ENCODE measurements around the gene CELF4. TPM values are rescaled to one million over a fixed set of nuclear protein-coding genes. Genes with fewer than 3 reads are reported as not detected.

Gene CELF4
- total and polyA plus RNA-seq, 2 donors (not counting 1 experiment from before 2014, with no cell fraction given), result 0.17 TPM; not detected in 1

DNA sequence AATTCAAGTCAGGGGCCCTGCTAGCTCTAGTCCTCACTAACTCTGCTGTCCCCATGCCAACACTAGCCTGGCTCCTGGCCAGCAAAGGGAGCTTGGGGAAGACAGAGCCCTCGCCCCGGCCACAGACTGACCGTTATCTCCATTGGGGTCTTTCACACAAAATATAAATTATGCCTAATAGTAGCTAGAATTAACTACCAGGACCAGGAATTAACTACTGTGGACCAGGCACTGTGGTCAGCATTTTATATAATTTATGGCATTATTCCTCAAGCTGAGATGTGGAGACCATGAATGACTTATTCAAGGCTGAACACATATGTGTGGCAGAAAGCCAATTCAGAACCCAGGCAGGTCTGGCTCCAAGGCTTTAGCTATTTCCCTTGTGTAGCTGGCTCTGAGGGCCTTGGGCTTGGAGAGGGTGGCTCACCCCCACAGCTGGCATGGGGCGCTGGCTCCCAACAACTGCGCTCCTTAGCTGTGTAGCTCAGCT is 49.2 kb downstream of the CELF4 start:
- Histone ChIP-seq H3K9me3 (ENCODE audit: control insufficient read depth, insufficient read depth, low read depth, low read length) (no peaks in the 10 kb centered on the region), H3K4me3 (replicated peaks in 1 of 4; ENCODE audit: control extremely low read depth in 1 of 4, insufficient read depth in 1 of 4, low read depth in 3 of 4, low read length in 4 of 4) (no peak overlapping the region), H3K27ac (ENCODE audit: insufficient read depth, low read length) (no peak overlapping the region), H2AFZ (ENCODE audit: low read length) (no peak overlapping the region), H4K20me1 (ENCODE audit: control insufficient read depth, extremely low read depth, insufficient read depth, low read length) (no peaks in the 10 kb centered on the region), H3K9ac (ENCODE audit: insufficient read depth, low read length) (no peak overlapping the region), H3K36me3 (ENCODE audit: control insufficient read depth, insufficient read depth, low read length) (no peaks in the 10 kb centered on the region), H3K27me3 (ENCODE audit: control insufficient read depth, insufficient read depth, low read length) (no peaks in the 10 kb centered on the region), H3K4me1 (ENCODE audit: control insufficient read depth, extremely low read depth, insufficient read depth, low read length) (no peaks in the 10 kb centered on the region), H3K79me2 (ENCODE audit: control insufficient read depth, insufficient read depth, low read length) (no peaks in the 10 kb centered on the region), H3K4me2 (ENCODE audit: extremely low read depth, insufficient read depth, low read length) (no peak overlapping the region)
- no peak for TF ChIP-seq EZH2 (IDR thresholded peaks at IDR 0.05; ENCODE audit: low read length, missing control alignments)
- TF ChIP-seq, protein P1, sequence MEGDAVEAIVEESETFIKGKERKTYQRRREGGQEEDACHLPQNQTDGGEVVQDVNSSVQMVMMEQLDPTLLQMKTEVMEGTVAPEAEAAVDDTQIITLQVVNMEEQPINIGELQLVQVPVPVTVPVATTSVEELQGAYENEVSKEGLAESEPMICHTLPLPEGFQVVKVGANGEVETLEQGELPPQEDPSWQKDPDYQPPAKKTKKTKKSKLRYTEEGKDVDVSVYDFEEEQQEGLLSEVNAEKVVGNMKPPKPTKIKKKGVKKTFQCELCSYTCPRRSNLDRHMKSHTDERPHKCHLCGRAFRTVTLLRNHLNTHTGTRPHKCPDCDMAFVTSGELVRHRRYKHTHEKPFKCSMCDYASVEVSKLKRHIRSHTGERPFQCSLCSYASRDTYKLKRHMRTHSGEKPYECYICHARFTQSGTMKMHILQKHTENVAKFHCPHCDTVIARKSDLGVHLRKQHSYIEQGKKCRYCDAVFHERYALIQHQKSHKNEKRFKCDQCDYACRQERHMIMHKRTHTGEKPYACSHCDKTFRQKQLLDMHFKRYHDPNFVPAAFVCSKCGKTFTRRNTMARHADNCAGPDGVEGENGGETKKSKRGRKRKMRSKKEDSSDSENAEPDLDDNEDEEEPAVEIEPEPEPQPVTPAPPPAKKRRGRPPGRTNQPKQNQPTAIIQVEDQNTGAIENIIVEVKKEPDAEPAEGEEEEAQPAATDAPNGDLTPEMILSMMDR (conservative IDR thresholded peaks at IDR 0.05 in 1 of 2, IDR thresholded peaks at IDR 0.05 in 1 of 2; ENCODE audit: low read depth in 1 of 2, low read length in 2 of 2), result no peak
- no peak for DNase-seq (ENCODE audit: low read depth in 2 of 2)

DNA sequence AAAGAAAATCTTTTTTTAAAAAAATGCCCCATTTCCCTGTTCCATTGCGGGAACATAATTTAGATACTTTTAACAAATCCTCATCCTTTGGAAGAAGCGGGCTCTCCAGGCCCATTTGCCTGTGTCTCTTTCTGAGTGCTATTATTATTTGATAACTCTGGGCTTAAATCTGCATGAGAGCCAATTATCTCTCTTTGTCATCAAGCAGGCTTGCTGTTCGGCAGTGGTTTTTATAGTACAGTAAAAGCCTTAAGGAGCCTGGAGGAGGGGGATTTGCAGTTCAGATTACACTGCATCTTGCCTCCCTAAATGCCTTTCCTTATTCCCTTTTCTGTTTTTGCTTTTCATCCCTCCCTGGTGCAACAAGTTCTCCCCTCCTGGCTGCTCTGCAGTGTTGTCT is 50.6 kb downstream of the CELF4 start:
- H3K27ac ChIP-seq (ENCODE audit: insufficient read depth, low read length), result no peak overlapping the region
- no peak overlapping the region for H3K9ac ChIP-seq (ENCODE audit: insufficient read depth, low read length)
- no peaks in the 10 kb centered on the region for H3K79me2 ChIP-seq (ENCODE audit: control insufficient read depth, insufficient read depth, low read length)
- no peak overlapping the region for H2AFZ ChIP-seq (ENCODE audit: low read length)
- no peaks in the 10 kb centered on the region for H4K20me1 ChIP-seq (ENCODE audit: control insufficient read depth, extremely low read depth, insufficient read depth, low read length)
- no peaks in the 10 kb centered on the region for H3K36me3 ChIP-seq (ENCODE audit: control insufficient read depth, insufficient read depth, low read length)
- no peak for TF ChIP-seq EZH2 (IDR thresholded peaks at IDR 0.05; ENCODE audit: low read length, missing control alignments)
- TF ChIP-seq, protein P1 (conservative IDR thresholded peaks at IDR 0.05 in 1 of 2, IDR thresholded peaks at IDR 0.05 in 1 of 2; ENCODE audit: low read depth in 1 of 2, low read length in 2 of 2), result no peak
- H3K4me3 ChIP-seq (replicated peaks in 1 of 4; ENCODE audit: control extremely low read depth in 1 of 4, insufficient read depth in 1 of 4, low read depth in 3 of 4, low read length in 4 of 4), result no peak overlapping the region
- no peak for DNase-seq (ENCODE audit: low read depth in 2 of 2)
- no peak overlapping the region for H3K4me2 ChIP-seq (ENCODE audit: extremely low read depth, insufficient read depth, low read length)
- no peaks in the 10 kb centered on the region for H3K4me1 ChIP-seq (ENCODE audit: control insufficient read depth, extremely low read depth, insufficient read depth, low read length)
- no peaks in the 10 kb centered on the region for H3K9me3 ChIP-seq (ENCODE audit: control insufficient read depth, insufficient read depth, low read depth, low read length)
- no peaks in the 10 kb centered on the region for H3K27me3 ChIP-seq (ENCODE audit: control insufficient read depth, insufficient read depth, low read length)

DNA sequence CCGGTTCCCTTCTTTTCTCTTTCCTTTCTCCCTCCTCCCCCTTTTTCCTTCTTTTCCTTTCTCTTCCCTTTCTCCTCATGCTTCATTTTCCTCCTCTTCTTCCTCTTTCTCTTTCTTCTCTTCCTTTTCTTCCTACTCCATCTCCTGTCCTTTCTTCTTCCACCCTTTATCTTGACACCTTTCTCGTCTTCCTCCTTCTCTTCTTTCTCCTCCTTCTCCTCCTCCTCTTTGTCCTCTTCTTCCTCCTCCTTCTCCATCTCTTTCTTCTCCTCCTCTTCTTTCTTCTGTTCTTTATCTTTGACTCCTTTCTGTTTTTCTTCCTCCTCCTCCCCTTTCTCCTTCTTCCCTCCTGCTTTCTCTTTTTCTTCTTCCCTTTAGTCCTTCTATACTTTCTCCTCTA is 53.2 kb downstream of the CELF4 start:
- no peaks in the 10 kb centered on the region for H4K20me1 ChIP-seq (ENCODE audit: control insufficient read depth, extremely low read depth, insufficient read depth, low read length)
- H3K4me2 ChIP-seq (ENCODE audit: extremely low read depth, insufficient read depth, low read length), result no peak overlapping the region
- no peaks in the 10 kb centered on the region for H3K79me2 ChIP-seq (ENCODE audit: control insufficient read depth, insufficient read depth, low read length)
- DNase-seq (ENCODE audit: low read depth in 2 of 2), result no peak
- H3K9me3 ChIP-seq (ENCODE audit: control insufficient read depth, insufficient read depth, low read depth, low read length), result no peaks in the 10 kb centered on the region
- H3K9ac ChIP-seq (ENCODE audit: insufficient read depth, low read length), result no peak overlapping the region
- H3K27me3 ChIP-seq (ENCODE audit: control insufficient read depth, insufficient read depth, low read length), result no peaks in the 10 kb centered on the region
- H3K4me3 ChIP-seq (replicated peaks in 1 of 4; ENCODE audit: control extremely low read depth in 1 of 4, insufficient read depth in 1 of 4, low read depth in 3 of 4, low read length in 4 of 4), result no peak overlapping the region
- no peak overlapping the region for H2AFZ ChIP-seq (ENCODE audit: low read length)
- no peak overlapping the region for H3K27ac ChIP-seq (ENCODE audit: insufficient read depth, low read length)
- H3K4me1 ChIP-seq (ENCODE audit: control insufficient read depth, extremely low read depth, insufficient read depth, low read length), result no peaks in the 10 kb centered on the region
- H3K36me3 ChIP-seq (ENCODE audit: control insufficient read depth, insufficient read depth, low read length), result no peaks in the 10 kb centered on the region
- TF ChIP-seq, protein P1 (conservative IDR thresholded peaks at IDR 0.05 in 1 of 2, IDR thresholded peaks at IDR 0.05 in 1 of 2; ENCODE audit: low read depth in 1 of 2, low read length in 2 of 2), result no peak
- TF ChIP-seq EZH2 (IDR thresholded peaks at IDR 0.05; ENCODE audit: low read length, missing control alignments), result no peak
